T-helper 1 cell treated with Interleukin-12 subunit alpha and Interleukin-12 subunit beta and Interleukin-4 antibody, amounts not matched to agents 30 ng/mL and 1 ng/mL, for 36 hours (primary cell): ENCODE data around the gene SPART. TPM values are rescaled to one million over a fixed set of nuclear protein-coding genes. Genes with fewer than 3 reads are reported as not detected.

Source experiments
- intact Hi-C: fragments of 100-400 bp; cut with micrococcal nuclease; formaldehyde crosslinking; loops from one replicate; pipeline ENCODE4 v1.15.1; 2024
- total RNA-seq: library from RNA; stranded (reverse); gene quantifications from 2 replicates; pipeline ENCODE4 v1.2.3, GENCODE V29; 2022

The SPART gene, protein sequence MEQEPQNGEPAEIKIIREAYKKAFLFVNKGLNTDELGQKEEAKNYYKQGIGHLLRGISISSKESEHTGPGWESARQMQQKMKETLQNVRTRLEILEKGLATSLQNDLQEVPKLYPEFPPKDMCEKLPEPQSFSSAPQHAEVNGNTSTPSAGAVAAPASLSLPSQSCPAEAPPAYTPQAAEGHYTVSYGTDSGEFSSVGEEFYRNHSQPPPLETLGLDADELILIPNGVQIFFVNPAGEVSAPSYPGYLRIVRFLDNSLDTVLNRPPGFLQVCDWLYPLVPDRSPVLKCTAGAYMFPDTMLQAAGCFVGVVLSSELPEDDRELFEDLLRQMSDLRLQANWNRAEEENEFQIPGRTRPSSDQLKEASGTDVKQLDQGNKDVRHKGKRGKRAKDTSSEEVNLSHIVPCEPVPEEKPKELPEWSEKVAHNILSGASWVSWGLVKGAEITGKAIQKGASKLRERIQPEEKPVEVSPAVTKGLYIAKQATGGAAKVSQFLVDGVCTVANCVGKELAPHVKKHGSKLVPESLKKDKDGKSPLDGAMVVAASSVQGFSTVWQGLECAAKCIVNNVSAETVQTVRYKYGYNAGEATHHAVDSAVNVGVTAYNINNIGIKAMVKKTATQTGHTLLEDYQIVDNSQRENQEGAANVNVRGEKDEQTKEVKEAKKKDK
- total RNA-seq: 30.6 and 33.1 TPM in 2 replicates

DNA sequence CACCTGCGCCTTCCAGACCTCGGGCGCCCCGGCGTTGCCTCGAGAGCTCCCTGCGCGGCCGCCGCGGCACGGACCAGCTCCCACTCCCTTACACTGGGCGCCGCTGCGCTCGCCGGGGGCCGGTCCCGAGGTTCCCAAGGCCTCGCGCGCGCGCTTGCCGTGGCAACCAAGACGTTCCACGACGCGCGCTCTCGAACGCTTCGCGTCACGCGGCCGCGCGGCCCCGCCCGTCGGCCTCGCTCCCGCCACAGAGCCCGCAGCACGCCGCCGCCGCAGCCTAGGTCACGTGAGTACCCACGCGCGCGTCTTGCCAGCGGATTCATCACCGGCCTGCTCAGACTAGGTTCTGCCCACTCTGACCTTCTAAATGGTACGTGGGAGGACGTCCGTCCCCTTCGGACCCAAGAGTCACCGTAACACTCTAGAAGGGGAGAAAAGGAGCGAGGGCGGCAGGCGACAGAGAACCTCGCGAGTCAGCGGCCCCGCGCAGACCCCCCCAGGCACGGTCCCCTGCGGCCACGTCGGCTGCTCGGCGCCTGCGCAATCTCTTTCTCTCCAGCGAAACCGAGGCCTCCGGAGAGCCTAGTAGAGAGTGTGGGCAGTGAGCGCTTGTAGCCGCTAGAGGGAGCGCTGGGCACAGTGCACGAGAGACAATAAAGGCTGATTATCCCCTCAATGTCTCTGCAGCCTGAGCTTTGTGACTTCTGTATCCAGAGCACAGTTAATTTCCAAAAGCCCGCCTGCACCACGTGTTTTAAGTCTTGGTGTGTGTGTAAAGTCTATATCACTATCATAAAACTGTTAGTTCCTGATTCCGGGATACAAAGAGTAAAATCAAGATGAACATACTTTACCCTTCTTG, at the start of gene SPART:
Gene SPART (minus strand): TSS at position 173 of the 862 bp plus-strand sequence. CDS start 10,564 bp downstream, outside the sequence.
- intact Hi-C loops: loop anchor here (1.0 to 5.0 kb wide), 11 partner anchors 49 to 713 kb away; partner anchors contain the start of genes ALG5, CCDC169, RFXAP and SUPT20H

DNA sequence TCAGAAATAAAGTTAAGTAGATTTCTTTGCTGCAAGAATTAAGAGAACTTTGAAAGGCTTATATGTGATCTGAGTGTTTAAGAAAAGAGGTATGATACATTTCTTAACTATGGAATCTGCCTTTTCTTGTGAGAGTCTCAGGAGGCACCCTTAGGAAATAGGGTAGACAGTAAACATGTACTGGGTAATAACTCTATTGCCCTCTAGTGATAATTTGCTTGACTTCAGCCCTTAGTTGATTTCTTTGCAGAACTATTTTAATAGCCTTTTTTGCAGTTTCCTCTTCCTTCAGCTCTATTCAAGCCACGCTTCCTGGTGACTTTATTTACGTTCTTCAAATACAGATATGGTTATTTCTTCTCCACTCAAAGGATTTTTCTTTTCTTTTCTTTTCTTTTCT, 49.1 kb upstream of the SPART start:
- intact Hi-C loops: loop anchor here (1.0 kb wide), 2 partner anchors 49 to 112 kb away; partner anchors contain the start of gene SPART

- intact Hi-C loops: no loop called here
Observed at GRCh38 chr13:36385489-36385888, 39.3 kb upstream of the SPART start.

- intact Hi-C loops: no loop called here
Observed at GRCh38 chr13:36382030-36382429, 35.8 kb upstream of the SPART start.

- intact Hi-C loops: no loop called here
Observed at GRCh38 chr13:36377826-36378468, 31.8 kb upstream of the SPART start.

- intact Hi-C loops: no loop called here
Observed at GRCh38 chr13:36374063-36374462, 27.9 kb upstream of the SPART start.

DNA sequence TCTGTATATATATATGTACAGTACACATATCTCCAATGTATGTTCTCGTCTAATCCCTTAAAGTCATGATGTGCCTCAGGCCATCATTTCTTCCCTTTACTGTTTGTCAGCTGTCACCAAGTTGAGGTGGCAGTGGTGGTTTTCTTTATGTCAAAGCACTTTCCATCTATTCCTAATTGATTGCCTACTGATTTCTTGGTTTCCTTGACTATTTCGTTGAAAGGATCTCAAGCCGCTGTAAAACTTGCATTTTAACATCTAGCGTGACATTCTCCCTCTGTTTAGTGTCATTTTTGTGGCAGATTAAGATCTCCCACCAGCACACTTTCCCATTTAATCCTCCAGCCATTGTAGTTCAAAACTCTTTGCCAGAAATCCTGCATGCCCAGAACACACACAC, 25.0 kb upstream of the SPART start:
- intact Hi-C loops: no loop called here

- intact Hi-C loops: no loop called here
Observed at GRCh38 chr13:36370108-36370429, 23.9 kb upstream of the SPART start.

DNA sequence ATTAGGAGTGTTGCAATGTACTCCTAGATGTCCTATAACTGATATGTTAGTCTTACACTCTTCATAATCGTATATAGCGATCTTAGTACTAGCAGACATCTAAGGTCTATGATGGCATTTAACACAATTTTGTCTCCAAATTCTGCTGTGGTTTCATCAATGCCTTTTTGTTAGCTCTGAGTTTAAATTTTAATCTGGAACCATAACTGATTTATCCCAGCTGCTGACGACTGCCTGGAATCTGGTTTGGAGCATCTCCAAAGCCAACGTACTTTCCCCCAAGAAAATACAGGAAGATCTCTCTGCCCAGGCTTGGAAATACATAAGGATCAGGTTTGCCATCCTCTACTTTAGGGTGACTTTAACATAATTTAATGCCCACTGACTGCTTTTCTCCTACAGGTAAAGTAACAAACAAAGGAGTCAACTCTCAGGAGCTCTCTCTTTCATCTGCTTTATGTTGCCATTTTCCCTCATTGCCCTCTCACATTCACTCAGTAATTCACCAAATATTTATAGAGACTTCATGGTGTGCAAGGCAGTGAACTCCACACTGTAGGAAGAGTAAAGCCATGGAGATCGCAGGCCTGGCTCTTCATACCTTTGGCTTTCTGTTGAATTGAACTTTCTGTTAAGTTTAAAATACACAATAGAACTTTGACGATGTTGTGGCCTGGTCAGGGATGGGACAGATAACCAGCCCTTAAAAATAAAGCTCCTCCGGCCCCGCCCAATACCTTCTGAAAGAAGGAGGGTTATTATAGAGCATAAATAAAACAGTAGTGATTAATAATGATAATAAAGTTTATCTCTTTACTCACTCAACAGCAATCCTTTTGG, 23.3 kb upstream of the SPART start:
- intact Hi-C loops: no loop called here

GRCh38 chr13:36366031-36366430, 19.8 kb upstream of the SPART start:
- intact Hi-C loops: no loop called here

DNA sequence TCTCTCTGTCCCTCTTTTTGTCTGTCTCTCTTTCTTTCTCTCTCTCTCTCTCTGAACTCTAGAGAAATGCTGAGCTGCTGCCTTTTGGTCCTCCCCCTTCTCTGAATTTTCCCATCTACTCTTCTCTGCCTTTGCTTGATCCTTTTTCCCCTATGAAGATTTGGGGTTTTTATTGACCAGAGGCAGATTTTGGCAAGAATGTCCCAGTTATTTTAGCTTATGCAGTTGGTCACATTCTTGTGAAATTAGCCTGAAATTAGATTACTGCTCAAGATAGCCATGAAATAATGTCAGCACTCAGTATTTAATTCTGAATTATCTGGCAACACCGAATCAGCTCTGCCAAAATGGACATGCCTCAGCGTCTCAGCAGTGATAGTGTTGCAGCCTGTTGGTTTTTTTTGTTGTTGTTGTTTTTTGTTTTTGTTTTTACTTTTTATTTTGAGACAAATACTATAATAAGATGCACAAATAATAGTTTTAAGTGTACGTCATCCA, 17.2 kb upstream of the SPART start:
- intact Hi-C loops: no loop called here

DNA sequence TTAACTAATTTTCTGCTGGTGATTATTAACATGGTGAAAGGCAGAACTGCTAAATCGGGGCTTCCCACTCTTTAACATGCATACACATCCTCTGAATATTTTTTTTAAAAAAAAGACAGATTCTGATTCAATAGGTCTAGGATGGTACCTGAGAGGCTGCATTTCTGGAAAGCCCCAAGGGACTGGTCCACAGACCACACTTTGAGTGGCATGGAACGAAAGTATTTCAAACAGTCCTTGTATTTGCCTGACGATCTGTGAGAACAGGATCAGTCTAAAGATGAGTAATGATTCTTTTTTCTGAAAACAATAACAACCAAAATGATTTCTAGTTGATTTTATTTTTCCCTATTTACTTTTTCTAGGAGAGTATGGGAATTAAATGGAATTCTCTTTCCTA, 16.7 kb upstream of the SPART start:
- intact Hi-C loops: no loop called here

DNA sequence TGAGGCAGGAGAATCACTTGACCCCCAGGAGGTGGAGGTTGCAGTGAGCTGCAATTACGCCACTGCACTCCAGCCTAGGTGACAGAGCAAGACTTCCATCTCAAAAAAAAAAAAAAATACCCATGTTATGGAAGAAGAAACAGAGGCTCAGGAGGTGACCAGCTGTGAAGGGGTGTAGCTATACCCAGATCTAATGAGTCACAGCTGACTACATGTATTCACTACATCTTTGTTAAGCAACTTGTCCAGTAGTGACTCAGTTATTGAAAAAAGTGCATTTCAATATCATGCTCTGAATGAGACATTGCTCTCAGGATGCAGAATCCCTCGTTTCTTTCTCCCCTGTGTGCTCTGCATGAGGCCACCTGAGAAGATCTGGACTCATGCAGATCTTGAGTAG, 16.1 kb upstream of the SPART start:
- intact Hi-C loops: no loop called here

DNA sequence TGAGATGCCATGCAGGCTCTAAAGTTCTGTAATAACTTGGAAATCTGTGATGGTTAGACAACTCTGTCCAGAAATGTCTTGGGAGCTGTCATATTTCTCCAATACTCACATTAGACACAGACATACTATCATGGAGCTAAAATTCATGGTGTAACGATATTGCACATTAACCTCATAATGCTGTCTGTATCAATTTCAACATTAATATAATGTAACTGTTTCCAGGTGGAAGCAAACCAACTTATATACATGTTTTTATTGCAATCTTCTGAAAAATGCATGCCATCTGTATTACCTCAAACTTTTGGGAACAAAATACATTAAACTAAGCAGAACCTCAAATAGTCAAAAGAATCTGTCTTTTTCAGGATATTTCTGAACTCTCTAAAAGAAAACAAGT, 14.7 kb upstream of the SPART start:
- intact Hi-C loops: no loop called here

GRCh38 chr13:36359301-36359950, 13.2 kb upstream of the SPART start:
- intact Hi-C loops: no loop called here

DNA sequence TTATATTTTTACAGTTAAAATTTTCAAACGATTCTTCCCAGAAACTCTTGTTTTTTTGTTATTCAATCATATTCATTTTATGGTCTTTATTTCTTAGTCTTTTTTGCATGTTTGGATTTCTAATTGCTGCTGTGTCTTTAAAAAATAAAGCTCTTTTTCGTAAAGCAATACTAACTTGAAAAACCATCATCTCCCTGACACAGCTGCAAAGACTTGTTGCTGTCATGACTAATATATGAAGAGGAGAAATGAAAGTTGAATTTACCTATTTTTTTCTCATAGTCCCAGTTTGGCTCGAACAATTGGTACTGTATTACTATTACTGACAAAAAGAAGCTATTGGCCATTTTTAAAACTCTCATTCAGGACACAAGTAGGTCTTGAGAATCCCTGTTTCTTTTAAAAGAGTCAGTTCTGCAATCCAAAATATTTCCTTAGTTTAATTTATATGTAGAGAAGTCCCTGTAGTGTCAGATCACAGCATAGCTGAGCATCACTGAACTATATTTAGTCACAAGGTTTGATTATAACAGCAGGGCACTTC, 12.1 kb upstream of the SPART start:
- intact Hi-C loops: no loop called here

GRCh38 chr13:36357692-36358091, 11.5 kb upstream of the SPART start:
- intact Hi-C loops: no loop called here

DNA sequence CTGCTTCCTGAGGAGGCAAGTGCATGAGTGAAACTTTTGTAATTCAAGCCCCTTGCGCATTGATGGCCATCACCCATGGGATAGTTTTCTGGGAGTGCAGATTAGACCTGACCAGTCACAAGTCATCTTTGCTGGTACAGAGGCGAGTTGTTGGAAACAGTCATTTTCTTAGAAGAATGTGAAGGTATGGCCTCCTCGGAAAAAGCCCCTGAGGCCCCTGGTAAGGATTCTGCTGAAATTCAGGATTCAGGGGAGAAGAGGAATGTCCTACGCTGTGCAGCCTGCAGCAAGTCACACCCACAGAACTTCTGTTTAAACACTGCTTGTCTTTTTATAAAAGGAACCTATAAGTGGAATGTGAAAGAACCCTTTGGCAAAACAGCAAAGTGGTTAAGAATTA, 11.0 kb upstream of the SPART start:
- intact Hi-C loops: no loop called here

- intact Hi-C loops: no loop called here
Observed at GRCh38 chr13:36356058-36356457, 9.9 kb upstream of the SPART start.
